LNCaP clone FGC (cell line): Measurements from ENCODE around the gene IFT20.
A peak's percentile ranks its signal among the peaks of the same experiment; 100 is the strongest.

Source experiments
- DNase-seq: peaks from one replicate; pipeline ENCODE4 v3.0.0-alpha.2; 2011; ENCODE audit warnings: low read depth
- H3K4me3 ChIP-seq: 2 replicates; pipeline ENCODE4 v1.5.1; 2011; ENCODE audit warnings: mild to moderate bottlenecking, low read depth, low read length, control low read depth
- CTCF ChIP-seq: IDR thresholded peaks from 2 replicates; pipeline ENCODE4 v1.5.1; 2012; ENCODE audit warnings: mild to moderate bottlenecking; ENCODE audit not compliant: control insufficient read depth, insufficient read depth; ENCODE audit errors: extremely low read depth

Gene IFT20

GRCh38 chr17:28327031-28327607 lies 8.2 kb downstream of the IFT20 start:
- no peak overlapping the region for H3K4me3 ChIP-seq
- TF ChIP-seq CTCF: no peak
- no peak for DNase-seq

DNA sequence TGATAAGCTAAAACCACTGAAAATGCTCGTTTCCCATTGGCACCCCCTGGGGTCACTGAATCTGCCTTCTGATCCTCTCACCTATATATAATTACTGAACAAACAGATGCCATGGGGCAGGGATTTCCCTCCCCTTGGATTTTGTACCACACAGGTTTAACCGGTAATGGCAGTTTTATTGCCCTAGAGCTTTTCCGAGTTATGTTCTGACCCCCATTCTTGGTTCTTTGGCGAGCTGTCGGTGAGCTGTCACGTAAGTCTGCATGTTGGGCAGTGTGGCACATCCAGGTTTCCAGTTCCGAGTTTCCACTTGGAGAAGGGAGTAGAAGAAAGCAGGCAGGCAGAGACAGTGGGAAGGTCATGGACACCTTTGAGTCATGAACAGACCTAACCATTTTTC lies 9.2 kb downstream of the IFT20 start:
- H3K4me3 ChIP-seq: peak overlapping the region; percentile 11; the same call in 1 of the 2 replicates
- no peak for TF ChIP-seq CTCF
- DNase-seq: peak; percentile 85

DNA sequence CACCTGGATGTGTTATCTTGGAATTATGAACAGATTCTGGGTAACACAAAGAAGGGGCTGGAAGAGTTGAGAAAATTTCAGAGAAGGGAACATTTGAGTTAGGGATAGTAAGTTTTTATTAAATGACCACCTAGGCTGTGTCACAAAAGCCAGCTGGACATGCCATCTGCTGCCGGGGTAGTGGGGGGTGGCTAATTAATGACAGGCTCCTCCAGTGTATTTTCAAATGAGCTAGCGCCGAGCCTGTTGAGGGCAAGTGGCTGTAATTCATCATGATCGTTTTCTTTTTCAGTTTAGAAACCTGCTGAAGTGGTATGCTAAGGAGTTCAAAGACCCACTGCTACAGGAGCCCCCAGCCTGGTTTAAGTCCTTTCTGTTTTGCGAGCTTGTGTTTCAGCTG lies 10.1 kb downstream of the IFT20 start:
- no peak for TF ChIP-seq CTCF
- no peak overlapping the region for H3K4me3 ChIP-seq
- DNase-seq: no peak

- no peak overlapping the region for H3K4me3 ChIP-seq
- no peak for DNase-seq
- no peak for TF ChIP-seq CTCF
Measured at GRCh38 chr17:28324781-28325180, 10.5 kb downstream of the IFT20 start.

DNA sequence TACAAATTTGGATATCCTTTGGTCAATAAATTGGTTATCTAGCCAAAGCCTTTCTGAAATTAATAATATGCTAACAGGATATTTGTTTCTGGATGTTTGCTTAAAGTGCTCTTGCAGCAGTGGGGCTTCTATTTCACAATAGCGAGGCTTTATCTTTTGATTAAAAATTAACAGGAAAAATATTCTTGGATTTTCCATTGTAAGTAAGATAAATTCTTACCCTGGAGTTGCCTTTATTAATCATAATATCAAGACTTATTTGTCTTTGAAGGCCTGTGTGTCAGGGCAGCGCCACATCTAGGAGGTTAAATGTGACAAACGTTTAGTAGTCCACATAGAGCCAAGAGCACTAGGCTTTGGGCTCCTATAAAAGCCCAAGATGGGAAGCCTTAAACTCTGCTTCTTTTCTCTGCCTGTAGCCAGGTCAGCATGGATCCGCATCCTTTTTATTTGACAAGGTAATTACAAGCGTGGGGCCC lies 11.0 kb downstream of the IFT20 start:
- DNase-seq: no peak
- H3K4me3 ChIP-seq: no peak overlapping the region
- no peak for TF ChIP-seq CTCF

DNA sequence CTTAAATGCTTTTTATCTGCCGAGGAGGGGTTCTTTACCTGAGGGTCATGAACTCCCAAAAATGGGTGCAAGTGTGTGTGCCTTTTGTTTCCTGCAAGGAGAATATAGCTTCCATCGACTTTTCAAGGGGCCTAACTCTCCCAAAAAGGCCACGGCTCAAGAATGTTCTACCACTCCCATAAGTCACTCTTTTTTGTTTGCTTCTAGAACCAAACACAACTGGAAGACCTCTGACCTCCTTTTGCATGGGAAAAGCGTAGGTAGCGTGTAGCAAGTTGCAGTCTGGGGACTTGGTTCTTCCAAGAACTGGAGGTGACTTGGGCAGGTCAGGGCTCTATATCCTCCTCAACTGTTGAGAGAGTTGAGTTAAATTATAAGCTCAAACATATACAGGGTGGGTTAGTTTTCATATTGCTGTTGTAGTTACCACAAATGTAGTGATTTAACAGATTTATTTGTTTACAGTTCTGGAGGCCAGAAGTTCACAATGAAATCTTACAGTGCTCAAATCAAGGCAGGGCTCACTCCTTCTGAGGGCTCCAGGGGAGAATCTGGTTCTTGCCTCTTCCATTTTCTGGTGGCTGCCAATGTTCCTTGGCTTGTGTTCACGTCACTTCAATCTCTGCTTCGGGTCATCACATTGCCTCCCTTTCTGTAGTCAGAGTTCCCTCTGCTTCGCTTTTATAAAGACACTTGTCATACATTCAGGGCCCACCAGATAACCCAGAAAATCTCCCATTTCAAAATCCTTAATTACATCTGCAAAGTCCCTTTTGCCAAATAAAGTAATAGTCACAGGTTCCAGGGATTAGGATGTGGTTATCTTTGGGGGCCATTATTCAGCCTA lies 14.8 kb downstream of the IFT20 start:
- no peak for TF ChIP-seq CTCF
- peak overlapping the region; percentile 92 for H3K4me3 ChIP-seq
- no peak for DNase-seq
